ENCODE data around the gene PCSK1N.

DNA sequence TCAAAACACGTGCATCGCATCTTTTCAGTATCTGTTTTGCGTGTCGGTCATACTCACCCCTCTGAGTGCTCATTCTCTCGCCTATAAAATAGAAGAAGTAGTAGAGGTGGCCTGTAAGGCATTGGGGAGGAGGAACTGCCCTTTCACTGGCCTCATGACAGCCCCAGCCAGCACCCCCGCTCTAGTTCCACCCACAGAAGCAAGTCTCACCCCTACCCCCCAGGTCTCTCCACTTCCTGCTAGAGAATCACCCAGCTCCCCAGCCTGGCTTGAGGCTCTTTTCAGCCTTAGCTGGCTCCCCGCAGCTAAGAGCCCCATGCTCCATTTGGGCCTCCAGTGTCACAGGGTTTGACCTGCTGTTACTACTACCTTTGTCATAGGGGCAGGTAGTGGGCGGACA lies 21.8 kb downstream of the PCSK1N start:
- TF ChIP-seq POLR2AphosphoS5 (IDR thresholded peaks at IDR 0.05) (no peak), POLR2A (IDR thresholded peaks at IDR 0.05) (no peak)
